ENCODE data around the gene STK35.

Gene STK35

DNA sequence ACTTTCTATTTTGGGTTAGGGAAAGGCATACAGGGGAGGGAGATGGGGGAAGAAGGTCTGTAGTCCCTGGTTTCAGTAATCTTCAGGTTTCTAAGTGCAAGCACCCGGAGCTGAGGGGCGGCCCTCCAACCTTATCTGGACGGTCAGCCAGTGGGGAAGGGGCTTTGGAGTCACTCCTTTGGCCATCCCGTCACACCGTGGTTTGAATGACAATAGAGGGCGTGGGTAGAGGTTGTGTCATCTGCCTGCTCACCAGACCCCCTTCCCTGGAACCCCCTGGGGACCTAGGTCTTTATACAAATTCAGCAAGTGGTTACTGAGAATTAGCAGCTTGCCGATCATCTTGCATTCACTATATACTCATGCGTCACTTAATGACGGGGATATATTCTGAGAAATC, 29.1 kb downstream of the STK35 start:
- Histone ChIP-seq H4K20me1 (ENCODE audit: insufficient read depth, low read length) (no peaks in the 10 kb centered on the region; the same call in 1 of the 2 replicates), H3K4me1 (ENCODE audit: low read length) (no peaks in the 10 kb centered on the region), H3K27ac (ENCODE audit: low read length) (no peak overlapping the region), H3F3A (ENCODE audit: insufficient read depth, low read length) (no peaks in the 10 kb centered on the region), H3K9ac (ENCODE audit: low read length) (no peak overlapping the region), H3K36me3 (replicated peaks; ENCODE audit: insufficient read depth, low read length) (no peaks in the 10 kb centered on the region), H3K4me2 (ENCODE audit: low read depth, low read length) (no peak overlapping the region), H2AFZ (ENCODE audit: low read length) (no peak overlapping the region), H3K79me2 (ENCODE audit: low read length) (peaks cover 75% of the 10 kb centered on the region), H3K9me2 (replicated peaks; ENCODE audit: insufficient read depth, low read length) (no peaks in the 10 kb centered on the region), H3K27me3 (replicated peaks; ENCODE audit: insufficient read depth, low read length) (no peaks in the 10 kb centered on the region), H3K4me3 (ENCODE audit: low read length) (no peak overlapping the region), H3K9me3 (replicated peaks; ENCODE audit: insufficient read depth, low read length) (no peaks in the 10 kb centered on the region)
- TF ChIP-seq CTCF (IDR thresholded peaks at IDR 0.05; ENCODE audit: low read length) (no peak), EZH2phosphoT487 (IDR thresholded peaks at IDR 0.05; ENCODE audit: low read length) (no peak), EZH2 (optimal IDR thresholded peaks at IDR 0.05; ENCODE audit: low read depth, low read length) (no peak)
- no peak for DNase-seq

GRCh38 chr20:2131366-2131765, 29.7 kb downstream of the STK35 start:
- H3K4me2 ChIP-seq (ENCODE audit: low read depth, low read length): no peak overlapping the region
- no peaks in the 10 kb centered on the region for H3K36me3 ChIP-seq (replicated peaks; ENCODE audit: insufficient read depth, low read length)

GRCh38 chr20:2132461-2132901, 30.9 kb downstream of the STK35 start:
- Histone ChIP-seq H3K9me3 (replicated peaks; ENCODE audit: insufficient read depth, low read length) (no peaks in the 10 kb centered on the region), H3K4me1 (ENCODE audit: low read length) (no peaks in the 10 kb centered on the region), H3K79me2 (ENCODE audit: low read length) (peaks cover 58% of the 10 kb centered on the region), H3K4me2 (ENCODE audit: low read depth, low read length) (no peak overlapping the region), H2AFZ (ENCODE audit: low read length) (no peak overlapping the region), H3K27ac (ENCODE audit: low read length) (no peak overlapping the region), H4K20me1 (ENCODE audit: insufficient read depth, low read length) (no peaks in the 10 kb centered on the region; the same call in 1 of the 2 replicates), H3K9me2 (replicated peaks; ENCODE audit: insufficient read depth, low read length) (no peaks in the 10 kb centered on the region), H3K9ac (ENCODE audit: low read length) (no peak overlapping the region), H3K36me3 (replicated peaks; ENCODE audit: insufficient read depth, low read length) (no peaks in the 10 kb centered on the region), H3K4me3 (ENCODE audit: low read length) (no peak overlapping the region), H3F3A (ENCODE audit: insufficient read depth, low read length) (no peaks in the 10 kb centered on the region), H3K27me3 (replicated peaks; ENCODE audit: insufficient read depth, low read length) (no peaks in the 10 kb centered on the region)
- DNase-seq: no peak
- no peak for TF ChIP-seq EZH2 (optimal IDR thresholded peaks at IDR 0.05; ENCODE audit: low read depth, low read length)
- TF ChIP-seq EZH2phosphoT487 (IDR thresholded peaks at IDR 0.05; ENCODE audit: low read length): no peak
- TF ChIP-seq CTCF (IDR thresholded peaks at IDR 0.05; ENCODE audit: low read length): no peak

More at GRCh38 chr20:2131366-2131765, 29.7 kb downstream of the STK35 start:
- Histone ChIP-seq H3F3A (ENCODE audit: insufficient read depth, low read length) (no peaks in the 10 kb centered on the region), H3K4me3 (ENCODE audit: low read length) (no peak overlapping the region), H3K27ac (ENCODE audit: low read length) (no peak overlapping the region), H3K9me3 (replicated peaks; ENCODE audit: insufficient read depth, low read length) (no peaks in the 10 kb centered on the region), H4K20me1 (ENCODE audit: insufficient read depth, low read length) (no peaks in the 10 kb centered on the region; the same call in 1 of the 2 replicates), H3K4me1 (ENCODE audit: low read length) (no peaks in the 10 kb centered on the region), H2AFZ (ENCODE audit: low read length) (no peak overlapping the region), H3K9ac (ENCODE audit: low read length) (no peak overlapping the region), H3K79me2 (ENCODE audit: low read length) (peaks cover 68% of the 10 kb centered on the region), H3K9me2 (replicated peaks; ENCODE audit: insufficient read depth, low read length) (no peaks in the 10 kb centered on the region), H3K27me3 (replicated peaks; ENCODE audit: insufficient read depth, low read length) (no peaks in the 10 kb centered on the region)
- no peak for DNase-seq
- TF ChIP-seq EZH2phosphoT487 (IDR thresholded peaks at IDR 0.05; ENCODE audit: low read length) (no peak), EZH2 (optimal IDR thresholded peaks at IDR 0.05; ENCODE audit: low read depth, low read length) (no peak), CTCF (IDR thresholded peaks at IDR 0.05; ENCODE audit: low read length) (no peak)

Data from MM.1S (cell line).